GM20000 (cell line): ENCODE data around the gene WBP11.
A peak's percentile ranks its signal among the peaks of the same experiment; 100 is the strongest.

Source experiments
- DNase-seq: peaks from one replicate; pipeline ENCODE4 v3.0.0; 2012; ENCODE audit warnings: low spot score
- CTCF ChIP-seq: IDR thresholded peaks from 2 replicates; pipeline ENCODE4 v1.5.1; 2012; ENCODE audit warnings: mild to moderate bottlenecking, control low read depth; ENCODE audit errors: extremely low read depth, missing control alignments

Gene WBP11

GRCh38 chr12:14825256-14825655, 22.0 kb upstream of the WBP11 start:
- DNase-seq, result no peak
- no peak for TF ChIP-seq CTCF

GRCh38 chr12:14824012-14824634, 20.8 kb upstream of the WBP11 start:
- TF ChIP-seq CTCF, result no peak
- no peak for DNase-seq

DNA sequence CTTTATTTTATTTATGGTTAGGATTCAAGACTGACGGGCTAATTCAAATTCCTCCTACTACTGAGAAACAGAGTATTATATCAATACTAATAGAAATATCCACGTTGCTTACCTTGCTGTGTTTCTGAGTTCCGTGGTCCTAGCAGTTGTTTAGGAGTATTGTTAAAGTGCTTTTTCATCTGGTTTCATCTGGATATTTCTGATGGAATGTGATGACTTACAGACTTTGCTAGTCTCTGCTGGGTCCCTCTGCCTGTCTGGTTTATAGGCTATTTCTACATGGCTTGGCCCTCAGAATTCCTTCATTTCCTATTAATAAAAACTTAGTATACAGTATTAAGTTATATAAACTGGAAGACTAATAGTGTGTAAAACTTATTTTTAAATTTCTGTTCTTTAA, 10.7 kb upstream of the WBP11 start, which contains the start of gene SMCO3:
Gene SMCO3 (minus strand): TSS at position 169 of the 400 bp plus-strand sequence. CDS start 7,502 bp downstream, outside the sequence.
- DNase-seq, result no peak
- no peak for TF ChIP-seq CTCF

DNA sequence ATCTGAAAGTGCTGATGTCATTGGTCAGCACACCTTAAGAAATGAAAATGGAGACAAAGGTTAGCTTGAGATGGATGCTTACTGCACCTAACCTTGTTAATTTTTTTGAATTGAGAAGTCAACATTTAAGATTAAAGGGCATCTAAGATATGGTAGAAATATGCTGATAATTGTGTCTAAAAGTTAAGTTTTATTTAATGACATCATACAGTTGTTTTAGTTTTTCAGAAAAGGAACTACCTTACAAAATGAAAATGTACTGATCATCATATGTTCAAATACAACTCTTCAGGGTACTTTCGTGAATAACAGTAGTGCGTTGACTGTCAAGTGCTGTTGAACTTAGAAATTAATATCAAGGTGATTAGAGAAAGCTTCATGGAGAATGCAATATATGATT, 8.2 kb upstream of the WBP11 start:
- DNase-seq, result no peak
- no peak for TF ChIP-seq CTCF

- no peak for DNase-seq
- peak; percentile 19 for TF ChIP-seq CTCF
Measured at GRCh38 chr12:14810953-14811483, 7.7 kb upstream of the WBP11 start.

GRCh38 chr12:14810167-14810952, 7.1 kb upstream of the WBP11 start:
- DNase-seq, result no peak
- TF ChIP-seq CTCF, result no peak

DNA sequence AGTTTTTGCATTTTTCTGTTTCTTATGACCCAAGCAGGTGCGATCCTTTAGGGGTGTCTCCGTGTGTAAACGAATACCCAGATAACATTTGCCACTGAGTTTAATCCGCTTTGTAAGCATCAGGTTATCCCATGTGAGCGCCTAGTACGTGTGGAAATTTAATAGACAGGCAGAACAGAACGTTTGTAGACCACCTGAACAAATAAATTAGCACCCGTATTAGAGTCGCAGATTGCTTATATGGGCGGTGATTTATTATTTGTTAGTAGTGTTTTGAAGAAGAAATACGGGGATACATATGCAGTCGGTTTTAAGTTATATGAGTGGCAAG, 517 bp upstream of the WBP11 start:
- TF ChIP-seq CTCF, result no peak
- no peak for DNase-seq
